PFSK-1 (cell line): ENCODE data around the gene ACYP1.

ENCODE experiments used
- FOXP2 ChIP-seq: optimal IDR thresholded peaks from 2 replicates; pipeline ENCODE3; 2011; ENCODE audit warnings: borderline replicate concordance, control low read depth, inconsistent platforms; ENCODE audit not compliant: insufficient read depth; ENCODE audit errors: extremely low read length, extremely low read depth
- POLR2AphosphoS5 ChIP-seq: IDR thresholded peaks from 2 replicates; pipeline ENCODE4 v1.6.1; 2012; ENCODE audit warnings: low read depth, mild to moderate bottlenecking, control low read depth, low read length, moderate library complexity
- SIN3A ChIP-seq: IDR thresholded peaks from 2 replicates; pipeline ENCODE4 v1.6.1; 2012; ENCODE audit warnings: mild to moderate bottlenecking, low read length, moderate library complexity, borderline replicate concordance; ENCODE audit not compliant: insufficient read depth
- TAF1 ChIP-seq: IDR thresholded peaks from 2 replicates; pipeline ENCODE4 v1.6.1; 2012; ENCODE audit warnings: low read length, control low read depth, borderline replicate concordance; ENCODE audit not compliant: insufficient read depth
- TF ChIP-seq, protein P1 (sequence below), 2 experiments: IDR thresholded peaks; 2 replicates each; pipeline versions ENCODE4 v1.6.1 to v1.8.0; 2011 to 2012; ENCODE audit warnings: low read depth in 2 of 2, low read length in 2 of 2, control low read depth in 1 of 2, inconsistent platforms in 1 of 2, mild to moderate bottlenecking in 1 of 2, moderate library complexity in 1 of 2; ENCODE audit not compliant: insufficient read depth in 1 of 2

The ACYP1 gene

GRCh38 chr14:75067212-75067611 is 3.4 kb upstream of the ACYP1 start:
- TF ChIP-seq, protein P1, sequence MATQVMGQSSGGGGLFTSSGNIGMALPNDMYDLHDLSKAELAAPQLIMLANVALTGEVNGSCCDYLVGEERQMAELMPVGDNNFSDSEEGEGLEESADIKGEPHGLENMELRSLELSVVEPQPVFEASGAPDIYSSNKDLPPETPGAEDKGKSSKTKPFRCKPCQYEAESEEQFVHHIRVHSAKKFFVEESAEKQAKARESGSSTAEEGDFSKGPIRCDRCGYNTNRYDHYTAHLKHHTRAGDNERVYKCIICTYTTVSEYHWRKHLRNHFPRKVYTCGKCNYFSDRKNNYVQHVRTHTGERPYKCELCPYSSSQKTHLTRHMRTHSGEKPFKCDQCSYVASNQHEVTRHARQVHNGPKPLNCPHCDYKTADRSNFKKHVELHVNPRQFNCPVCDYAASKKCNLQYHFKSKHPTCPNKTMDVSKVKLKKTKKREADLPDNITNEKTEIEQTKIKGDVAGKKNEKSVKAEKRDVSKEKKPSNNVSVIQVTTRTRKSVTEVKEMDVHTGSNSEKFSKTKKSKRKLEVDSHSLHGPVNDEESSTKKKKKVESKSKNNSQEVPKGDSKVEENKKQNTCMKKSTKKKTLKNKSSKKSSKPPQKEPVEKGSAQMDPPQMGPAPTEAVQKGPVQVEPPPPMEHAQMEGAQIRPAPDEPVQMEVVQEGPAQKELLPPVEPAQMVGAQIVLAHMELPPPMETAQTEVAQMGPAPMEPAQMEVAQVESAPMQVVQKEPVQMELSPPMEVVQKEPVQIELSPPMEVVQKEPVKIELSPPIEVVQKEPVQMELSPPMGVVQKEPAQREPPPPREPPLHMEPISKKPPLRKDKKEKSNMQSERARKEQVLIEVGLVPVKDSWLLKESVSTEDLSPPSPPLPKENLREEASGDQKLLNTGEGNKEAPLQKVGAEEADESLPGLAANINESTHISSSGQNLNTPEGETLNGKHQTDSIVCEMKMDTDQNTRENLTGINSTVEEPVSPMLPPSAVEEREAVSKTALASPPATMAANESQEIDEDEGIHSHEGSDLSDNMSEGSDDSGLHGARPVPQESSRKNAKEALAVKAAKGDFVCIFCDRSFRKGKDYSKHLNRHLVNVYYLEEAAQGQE (IDR thresholded peaks at IDR 0.05; ENCODE audit: insufficient read depth in 1 of 2, low read depth in 2 of 2, low read length in 2 of 2): no peak
- TF ChIP-seq TAF1 (no peak), FOXP2 (no peak), SIN3A (no peak), POLR2AphosphoS5 (no peak)

- TF ChIP-seq POLR2AphosphoS5: no peak
- TF ChIP-seq FOXP2: no peak
- no peak for TF ChIP-seq TAF1
- TF ChIP-seq SIN3A: no peak
- TF ChIP-seq, protein P1 (IDR thresholded peaks at IDR 0.05; ENCODE audit: insufficient read depth in 1 of 2, low read depth in 2 of 2, low read length in 2 of 2): no peak
Observed at GRCh38 chr14:75066691-75067090, 2.9 kb upstream of the ACYP1 start.

GRCh38 chr14:75064205-75064567 is 362 bp upstream of the ACYP1 start:
- TF ChIP-seq, protein P1 (IDR thresholded peaks at IDR 0.05; ENCODE audit: insufficient read depth in 1 of 2, low read depth in 2 of 2, low read length in 2 of 2): no peak
- no peak for TF ChIP-seq POLR2AphosphoS5
- TF ChIP-seq TAF1: no peak
- TF ChIP-seq FOXP2: no peak
- TF ChIP-seq SIN3A: no peak

GRCh38 chr14:75063013-75063412 is 811 bp downstream of the ACYP1 start:
- TF ChIP-seq, protein P1 (IDR thresholded peaks at IDR 0.05; ENCODE audit: insufficient read depth in 1 of 2, low read depth in 2 of 2, low read length in 2 of 2): no peak
- TF ChIP-seq FOXP2 (no peak), SIN3A (no peak), POLR2AphosphoS5 (no peak), TAF1 (no peak)

GRCh38 chr14:75060420-75060819 is 3.4 kb downstream of the ACYP1 start:
- TF ChIP-seq, protein P1 (IDR thresholded peaks at IDR 0.05; ENCODE audit: insufficient read depth in 1 of 2, low read depth in 2 of 2, low read length in 2 of 2): no peak
- TF ChIP-seq POLR2AphosphoS5: no peak
- TF ChIP-seq SIN3A: no peak
- TF ChIP-seq TAF1: no peak
- TF ChIP-seq FOXP2: no peak
